CD4-positive, alpha-beta T cell treated with Interferon alpha-2 for 1 hour (primary cell): ENCODE data around the gene IL1A.

Experiments used
- DNase-seq, 2 donors: peaks; one replicate each; pipeline ENCODE4 v3.0.0-alpha.2; 2020 to 2022

The IL1A gene

DNA sequence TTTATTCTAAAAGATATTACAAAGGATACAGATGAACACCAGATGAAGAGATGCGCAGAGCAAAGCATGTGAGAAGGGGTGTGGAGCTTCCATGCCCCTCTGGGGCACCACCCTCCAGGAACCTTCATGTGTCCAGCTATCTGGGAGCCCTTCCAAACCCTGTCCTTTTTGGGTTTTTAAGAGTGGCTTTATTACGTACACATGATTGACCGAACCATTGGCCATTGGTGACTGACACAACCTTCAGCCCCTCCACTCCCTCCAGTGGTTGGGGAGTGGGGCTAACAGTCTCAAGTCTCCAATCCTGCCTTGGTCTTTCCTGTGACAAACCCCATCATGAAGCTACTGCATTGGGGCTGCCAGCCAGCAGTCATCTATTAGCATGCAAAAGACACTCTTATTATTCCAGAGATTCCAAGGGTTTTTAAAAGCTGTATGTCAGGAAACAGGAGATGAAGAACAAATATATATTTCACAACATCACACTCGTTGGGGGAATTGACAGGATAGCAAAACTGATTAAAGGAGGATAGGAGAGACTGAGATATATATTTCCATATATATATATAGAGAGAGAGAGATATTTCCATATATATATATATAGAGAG is 32.9 kb upstream of the IL1A start:
- no peak for DNase-seq

DNA sequence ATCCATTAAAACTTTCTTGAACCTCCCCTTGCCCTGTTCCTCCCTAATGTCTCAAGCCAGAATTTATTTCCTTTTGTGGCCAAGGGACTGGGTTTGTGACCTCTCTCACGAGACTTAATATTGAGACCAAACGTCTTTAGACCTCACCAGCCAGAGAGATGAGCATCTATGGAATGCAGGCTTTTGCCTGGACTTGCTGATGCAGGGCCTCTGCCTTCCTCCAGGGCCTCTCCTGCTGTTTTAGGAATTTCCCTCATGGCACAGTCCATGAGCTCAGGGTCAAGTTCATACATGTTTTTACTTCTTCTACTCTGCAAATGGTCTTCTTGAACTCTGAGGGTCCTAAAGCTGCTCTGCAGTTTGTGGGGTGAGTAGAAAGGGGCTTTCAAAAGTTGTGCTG is 30.0 kb upstream of the IL1A start:
- no peak for DNase-seq

DNA sequence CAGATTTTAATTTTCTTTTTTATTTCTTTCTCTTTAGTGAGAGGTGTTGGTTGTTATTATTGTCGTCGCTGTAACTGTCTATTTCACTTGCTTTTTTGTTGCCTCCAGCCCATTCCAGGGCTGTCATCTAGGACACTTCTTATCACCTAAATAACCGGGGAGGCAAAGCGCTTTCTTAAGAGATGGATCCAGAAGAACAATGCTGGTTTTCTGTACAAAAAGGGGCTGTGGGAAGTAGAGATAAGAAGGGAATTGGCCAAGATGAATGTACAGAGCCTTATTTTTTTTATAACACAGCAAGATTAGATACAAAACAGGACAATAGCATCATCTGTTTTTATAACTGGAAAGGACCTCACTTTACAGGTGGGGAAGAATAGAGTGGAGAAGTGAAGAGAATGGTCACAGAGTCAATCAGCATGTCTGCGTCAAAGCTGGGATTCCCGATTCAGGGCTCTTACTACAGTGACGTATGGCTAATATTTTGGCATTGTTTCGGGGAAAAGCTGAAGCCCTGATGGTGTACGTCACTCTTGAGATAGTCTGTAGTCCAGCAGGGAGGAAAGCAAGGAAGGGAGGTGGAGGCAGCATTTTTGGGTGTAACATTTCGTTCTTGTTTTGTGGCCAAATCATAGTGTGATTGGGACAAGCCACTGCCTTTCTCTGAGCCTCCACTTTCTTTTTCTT is 29.1 kb upstream of the IL1A start:
- no peak for DNase-seq

GRCh38 chr2:112812318-112813267 is 28.3 kb upstream of the IL1A start:
- DNase-seq: no peak

DNA sequence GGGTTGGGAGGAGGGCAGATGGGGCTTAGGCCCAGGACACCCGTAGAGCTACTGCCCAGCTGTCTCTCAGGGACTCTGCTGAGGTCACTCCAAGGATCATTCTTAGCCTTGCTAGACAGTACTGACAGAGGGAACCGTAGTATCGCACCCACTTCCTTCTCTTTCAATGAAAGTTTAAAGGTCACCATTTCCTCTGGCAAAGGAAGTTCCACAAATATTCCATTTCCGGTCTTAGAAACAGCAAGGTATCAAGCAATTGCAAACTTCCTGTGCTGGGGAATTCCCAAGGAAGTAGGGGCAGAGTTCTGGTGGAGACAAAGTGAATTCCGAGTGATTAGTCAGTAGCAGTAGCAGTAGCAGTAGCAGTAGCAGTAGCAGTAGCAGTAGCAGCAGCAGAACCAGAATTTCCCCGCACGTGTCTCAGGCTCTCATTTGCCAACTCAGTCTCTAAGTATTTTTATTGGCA is 27.6 kb upstream of the IL1A start:
- peak in 1 of 2 donors; percentile 23 for DNase-seq

DNA sequence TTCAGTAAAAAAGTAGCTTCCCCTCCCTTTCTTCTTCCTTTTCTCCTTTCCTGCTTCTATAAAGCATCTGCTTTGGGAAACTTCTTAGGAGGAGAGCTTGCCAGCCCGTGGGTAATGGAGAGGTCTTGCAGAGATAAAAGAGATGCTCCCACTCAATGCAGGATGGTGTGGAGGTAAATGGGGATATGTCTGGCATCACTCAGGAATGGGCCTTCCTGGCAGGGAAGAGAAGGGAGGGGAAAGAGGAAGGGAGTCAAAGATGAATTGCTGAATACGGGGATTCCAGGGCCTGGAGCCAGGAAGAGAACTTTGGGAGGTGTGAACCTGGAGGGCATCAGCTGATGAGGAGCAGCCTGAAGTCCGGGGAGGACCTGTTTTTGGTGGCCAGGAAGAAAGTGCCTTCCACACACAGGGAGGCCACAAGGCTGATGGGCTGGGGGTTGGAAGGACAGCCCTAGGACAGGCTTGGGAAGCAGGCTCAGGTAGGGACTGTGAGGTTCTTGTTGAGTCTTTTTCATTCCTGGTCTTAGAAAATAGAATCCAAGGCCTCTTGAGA is 27.1 kb upstream of the IL1A start:
- no peak for DNase-seq

- no peak for DNase-seq
Measured at GRCh38 chr2:112809112-112809511, 24.8 kb upstream of the IL1A start.

DNA sequence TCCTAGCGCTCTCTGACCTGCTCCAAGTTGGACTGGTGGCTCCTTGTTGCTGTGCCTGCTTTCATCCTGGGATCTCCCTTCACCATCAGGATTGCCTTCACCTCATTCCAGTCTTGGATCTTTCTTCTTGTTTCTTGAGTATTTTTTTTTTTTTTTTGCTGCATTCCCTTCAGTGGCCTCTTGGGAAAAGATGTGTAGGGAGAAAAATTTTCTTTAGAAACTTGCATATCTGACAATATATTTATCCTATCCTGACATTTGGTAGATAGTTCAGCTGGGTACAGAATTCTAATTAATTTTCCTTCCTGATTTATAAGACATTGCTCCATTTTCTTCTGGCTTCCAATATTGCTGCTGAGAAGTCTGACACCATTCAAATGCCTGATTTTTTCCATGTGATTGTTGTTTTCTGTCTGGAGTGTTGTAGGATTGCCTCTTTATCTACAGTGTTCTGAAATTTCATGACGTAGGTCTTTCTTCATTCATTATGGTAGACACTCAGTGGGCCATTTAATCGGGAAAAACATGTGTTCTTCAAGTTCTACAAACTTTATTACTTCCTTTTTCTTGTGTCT is 23.0 kb upstream of the IL1A start:
- DNase-seq: no peak

GRCh38 chr2:112805542-112805941 is 21.2 kb upstream of the IL1A start:
- DNase-seq: no peak

DNA sequence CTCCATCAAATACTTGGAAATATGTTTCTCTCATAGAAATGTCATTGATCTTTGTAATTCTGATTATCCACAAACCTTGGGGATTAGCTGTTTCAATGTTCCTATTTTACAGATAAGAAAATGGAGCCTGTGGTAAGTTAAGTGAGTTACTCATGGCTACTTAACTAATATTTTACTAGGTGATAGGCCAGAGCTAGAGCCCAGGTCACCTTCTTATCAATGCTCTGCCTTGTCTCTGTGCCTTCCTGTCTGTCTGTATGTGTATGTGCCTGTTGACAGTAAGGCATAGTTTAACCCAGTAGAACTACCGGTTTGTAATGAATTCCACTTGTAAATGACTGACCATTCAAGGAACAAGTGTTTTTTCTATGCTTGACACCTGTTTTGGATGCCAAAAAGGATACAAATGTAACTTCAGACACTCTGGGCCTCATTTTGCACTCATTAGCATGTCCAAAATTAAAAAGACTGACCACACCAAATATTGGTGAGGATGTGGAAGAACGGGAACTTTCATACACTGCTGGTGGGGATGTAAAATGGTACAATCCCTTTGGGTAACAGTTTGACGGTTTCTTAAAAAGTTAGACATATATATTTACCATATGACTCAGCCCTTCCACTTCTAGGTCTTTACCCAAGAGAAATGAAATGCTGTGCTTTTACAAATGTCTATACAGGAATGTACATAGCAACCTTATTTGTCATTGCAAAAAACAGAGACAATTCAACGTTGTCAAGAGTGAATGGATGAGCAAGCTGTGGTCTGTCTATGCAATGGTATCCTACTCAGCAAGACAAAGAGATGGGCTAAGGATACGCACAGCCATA is 19.6 kb upstream of the IL1A start:
- no peak for DNase-seq

GRCh38 chr2:112800881-112801583 is 16.7 kb upstream of the IL1A start:
- no peak for DNase-seq

- peak in 1 of 2 donors; percentile 41 for DNase-seq
Measured at GRCh38 chr2:112798979-112799975, 15.0 kb upstream of the IL1A start.

DNA sequence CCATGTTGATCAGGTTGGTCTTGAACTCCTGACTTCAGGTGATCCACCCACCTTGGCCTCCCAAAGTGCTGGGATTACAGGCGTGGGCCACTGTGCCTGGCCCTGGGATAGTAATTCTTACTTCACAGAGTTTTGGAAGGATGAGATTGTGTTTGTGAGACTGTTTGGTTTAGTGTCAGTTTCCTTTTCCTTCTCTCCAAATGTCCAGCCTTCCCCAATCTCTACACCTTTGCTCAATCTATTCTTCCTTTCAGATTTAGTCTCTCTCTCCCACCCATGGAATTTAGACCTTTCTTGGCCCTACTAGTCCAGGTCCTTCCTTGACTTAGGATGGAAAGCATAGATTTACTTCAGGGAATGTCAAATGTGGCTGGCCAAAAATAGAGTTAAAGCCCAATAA is 12.2 kb upstream of the IL1A start:
- no peak for DNase-seq

GRCh38 chr2:112795774-112796173 is 11.5 kb upstream of the IL1A start:
- DNase-seq: no peak

- DNase-seq: no peak
Measured at GRCh38 chr2:112794841-112795240, 10.5 kb upstream of the IL1A start.

- DNase-seq: peak; percentile 37 to 74
Measured at GRCh38 chr2:112794131-112794733, 9.9 kb upstream of the IL1A start.

- peak in 1 of 2 donors; percentile 45 for DNase-seq
Measured at GRCh38 chr2:112793449-112793978, 9.2 kb upstream of the IL1A start.

- DNase-seq: no peak
Measured at GRCh38 chr2:112792419-112792818, 8.1 kb upstream of the IL1A start.

GRCh38 chr2:112791693-112792230 is 7.5 kb upstream of the IL1A start:
- DNase-seq: no peak
